H9 (cell line): Measurements from ENCODE around the gene CDC42EP3. TPM values are rescaled to one million over a fixed set of nuclear protein-coding genes. Genes with fewer than 3 reads are reported as not detected.

Experiments
- DNase-seq: peaks from one replicate; pipeline ENCODE4 v3.0.0-alpha.2; 2017
- H2AFZ ChIP-seq: one replicate; pipeline ENCODE4 v1.6.1; 2013; ENCODE audit warnings: mild to moderate bottlenecking, low read length, control low read depth, moderate library complexity
- H2AK5ac ChIP-seq: 2 replicates; pipeline ENCODE4 v1.6.1; 2013; ENCODE audit warnings: low read length, control low read depth, mixed read lengths; ENCODE audit not compliant: insufficient read length
- H2BK120ac ChIP-seq: one replicate; pipeline ENCODE4 v1.6.1; 2013; ENCODE audit warnings: low read depth, mild to moderate bottlenecking, low read length, control low read depth, inconsistent platforms; ENCODE audit not compliant: poor library complexity, severe bottlenecking
- H2BK12ac ChIP-seq: 2 replicates; pipeline ENCODE4 v1.6.1; 2013; ENCODE audit warnings: low read length, control low read depth, mixed read lengths, low read depth; ENCODE audit not compliant: insufficient read length
- H2BK15ac ChIP-seq: 2 replicates; pipeline ENCODE4 v1.6.1; 2013; ENCODE audit warnings: low read depth, low read length, control low read depth
- H2BK20ac ChIP-seq: one replicate; pipeline ENCODE4 v1.6.1; 2013; ENCODE audit warnings: low read depth, mild to moderate bottlenecking, low read length, control low read depth, inconsistent platforms; ENCODE audit not compliant: poor library complexity, severe bottlenecking
- H2BK5ac ChIP-seq: 2 replicates; pipeline ENCODE4 v1.6.1; 2013; ENCODE audit warnings: low read length, control low read depth, mixed read lengths; ENCODE audit not compliant: insufficient read length
- H3K14ac ChIP-seq: 2 replicates; pipeline ENCODE4 v1.6.1; 2013; ENCODE audit warnings: low read length, control low read depth; ENCODE audit not compliant: insufficient read depth
- H3K18ac ChIP-seq: 2 replicates; pipeline ENCODE4 v1.6.1; 2013; ENCODE audit warnings: low read depth, mild to moderate bottlenecking, mixed read lengths, low read length, control low read depth; ENCODE audit not compliant: insufficient read length
- H3K23ac ChIP-seq: 2 replicates; pipeline ENCODE4 v1.6.1; 2013; ENCODE audit warnings: low read length, control low read depth, mixed read lengths, low read depth; ENCODE audit not compliant: insufficient read length
- H3K23me2 ChIP-seq: 2 replicates; pipeline ENCODE4 v1.6.1; 2013; ENCODE audit warnings: low read depth, mild to moderate bottlenecking, mixed read lengths, low read length, control low read depth; ENCODE audit not compliant: insufficient read length, poor library complexity, severe bottlenecking
- H3K27ac ChIP-seq: 2 replicates; pipeline ENCODE4 v1.5.1; 2013; ENCODE audit warnings: low read length, control low read depth, mixed read lengths, low read depth; ENCODE audit not compliant: insufficient read length
- H3K27me3 ChIP-seq: 2 replicates; pipeline ENCODE4 v1.6.1; 2013; ENCODE audit warnings: low read length, control low read depth, inconsistent platforms; ENCODE audit not compliant: insufficient read depth
- H3K4ac ChIP-seq: 2 replicates; pipeline ENCODE4 v1.6.1; 2013; ENCODE audit warnings: low read depth, mild to moderate bottlenecking, control low read depth, inconsistent platforms, low read length, moderate library complexity
- H3K4me1 ChIP-seq: 2 replicates; pipeline ENCODE4 v1.6.1; 2013; ENCODE audit warnings: low read length, control low read depth, inconsistent platforms; ENCODE audit not compliant: insufficient read depth
- H3K4me2 ChIP-seq: 2 replicates; pipeline ENCODE4 v1.6.1; 2013; ENCODE audit warnings: low read length, control low read depth, mixed read lengths; ENCODE audit not compliant: insufficient read length, insufficient read depth
- H3K56ac ChIP-seq: 2 replicates; pipeline ENCODE4 v1.6.1; 2013; ENCODE audit warnings: low read depth, mild to moderate bottlenecking, mixed read lengths, low read length, control low read depth; ENCODE audit not compliant: insufficient read length
- H3K79me1 ChIP-seq: 2 replicates; pipeline ENCODE4 v1.6.1; 2013; ENCODE audit warnings: low read depth, mild to moderate bottlenecking, moderate library complexity, low read length, control low read depth, inconsistent platforms; ENCODE audit not compliant: insufficient read depth, poor library complexity, severe bottlenecking
- H3K79me2 ChIP-seq: 2 replicates; pipeline ENCODE4 v1.6.1; 2013; ENCODE audit warnings: low read length, control low read depth, inconsistent platforms; ENCODE audit not compliant: insufficient read depth
- H3K9ac ChIP-seq: 2 replicates; pipeline ENCODE4 v1.6.1; 2013; ENCODE audit warnings: low read length, control low read depth, mixed read lengths; ENCODE audit not compliant: insufficient read length; ENCODE audit errors: extremely low read depth
- H3K9me3 ChIP-seq: one replicate; pipeline ENCODE4 v1.6.1; 2013; ENCODE audit warnings: low read depth, low read length, inconsistent platforms; ENCODE audit not compliant: control insufficient read depth
- H3T11ph ChIP-seq: one replicate; pipeline ENCODE4 v1.6.1; 2013; ENCODE audit warnings: mild to moderate bottlenecking, low read length, control low read depth, inconsistent platforms
- H4K20me1 ChIP-seq: one replicate; pipeline ENCODE4 v1.6.1; 2013; ENCODE audit not compliant: control insufficient read depth, insufficient read length, insufficient read depth
- H4K5ac ChIP-seq: 2 replicates; pipeline ENCODE4 v1.6.1; 2013; ENCODE audit warnings: low read depth, mild to moderate bottlenecking, mixed read lengths, low read length, control low read depth; ENCODE audit not compliant: insufficient read length
- H4K8ac ChIP-seq: replicated peaks from 2 replicates; pipeline ENCODE4 v1.6.1; 2013; ENCODE audit warnings: low read length, control low read depth, mixed read lengths, low read depth; ENCODE audit not compliant: insufficient read length
- H4K91ac ChIP-seq: 2 replicates; pipeline ENCODE4 v1.6.1; 2013; ENCODE audit warnings: low read depth, mild to moderate bottlenecking, moderate library complexity, mixed read lengths, low read length, control low read depth; ENCODE audit not compliant: insufficient read length
- H3K27ac Mint-ChIP-seq, 3 experiments: 2 replicates in 2 of 3; 3 replicates in 1 of 3; pipeline ENCODE4 v1.8.0; 2020 to 2021; ENCODE audit warnings: mixed read lengths in 3 of 3, mild to moderate bottlenecking in 1 of 3, moderate library complexity in 1 of 3
- H3K27me3 Mint-ChIP-seq: 2 replicates; pipeline ENCODE4 v1.8.0; 2021; ENCODE audit warnings: low read depth, mild to moderate bottlenecking, moderate library complexity, mixed read lengths
- H3K36me3 Mint-ChIP-seq, 3 experiments: 2 replicates in 2 of 3; 3 replicates in 1 of 3; pipeline ENCODE4 v1.8.0; 2020 to 2021; ENCODE audit warnings: low read depth in 3 of 3, mixed read lengths in 3 of 3; ENCODE audit not compliant: insufficient read depth in 1 of 3
- H3K4me1 Mint-ChIP-seq, 2 experiments: 2 replicates each; pipeline ENCODE4 v1.8.0; 2020; ENCODE audit warnings: mixed read lengths in 2 of 2
- H3K4me3 Mint-ChIP-seq, 2 experiments: 2 replicates in 1 of 2; 3 replicates in 1 of 2; pipeline ENCODE4 v1.8.0; 2020 to 2021; ENCODE audit warnings: mild to moderate bottlenecking in 2 of 2, mixed read lengths in 2 of 2, moderate library complexity in 1 of 2
- H3K9me3 Mint-ChIP-seq, 2 experiments: 2 replicates in 1 of 2; 3 replicates in 1 of 2; pipeline ENCODE4 v1.8.0; 2020; ENCODE audit warnings: mild to moderate bottlenecking in 2 of 2, mixed read lengths in 2 of 2, moderate library complexity in 1 of 2
- WGBS: extraction: QIAGEN DNeasy Blood & Tissue Kit; methylation state at CpG from one replicate; pipeline ENCODE4 v1.1.7; 2013; ENCODE audit warnings: missing lambda C conversion rate, low lambda C conversion rate, mixed read lengths; ENCODE audit not compliant: insufficient read length; ENCODE audit errors: extremely low coverage; 5-methylcytosine and 5-hydroxymethylcytosine counted together
- total RNA-seq: library from RNA; stranded (reverse); gene quantifications from 2 replicates; pipeline ENCODE4 v1.2.1, GENCODE V29; 2021
- TF ChIP-seq, protein P1 (sequence below): fragments of 200-600 bp; sonication (generic); conservative IDR thresholded peaks from 3 replicates; pipeline ENCODE4 v1.8.0; 2021; ENCODE audit warnings: antibody characterized with exemption, mild to moderate bottlenecking

CDC42EP3 gene
- total RNA-seq, 1 experiment from 2014 or later = 61.5 TPM

DNA sequence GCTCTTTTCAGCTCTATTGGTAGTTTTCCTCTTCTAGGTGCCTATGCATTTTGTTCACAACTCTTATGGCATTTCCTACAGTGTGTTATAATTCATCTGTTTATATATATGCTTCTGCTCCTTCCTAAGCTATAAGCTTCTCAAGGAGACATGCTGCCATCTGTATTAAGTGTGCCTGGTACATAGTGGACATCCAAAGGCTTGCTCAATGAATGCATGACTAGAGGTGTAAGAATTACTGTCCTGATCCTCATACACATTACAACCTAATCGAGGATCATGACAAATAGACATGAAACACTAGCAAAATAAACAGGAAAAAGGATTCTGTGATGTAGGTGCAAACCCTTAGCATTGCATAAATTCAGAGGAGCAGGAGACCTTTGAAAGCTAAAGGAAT, 50.2 kb downstream of the CDC42EP3 start:
- Histone ChIP-seq H2BK15ac (no peak overlapping the region), H3K4ac (no peak overlapping the region), H3K4me2 (no peak overlapping the region), H2AK5ac (no peak overlapping the region), H4K91ac (no peak overlapping the region), H3K9me3 (no peaks in the 10 kb centered on the region), H2BK120ac (no peak overlapping the region), H3K4me1 (no peaks in the 10 kb centered on the region), H4K20me1 (no peaks in the 10 kb centered on the region), H2AFZ (no peak overlapping the region), H3K56ac (no peak overlapping the region), H2BK5ac (no peak overlapping the region), H3K79me2 (no peaks in the 10 kb centered on the region), H3K27ac (no peak overlapping the region), H3K23me2 (no peaks in the 10 kb centered on the region), H4K5ac (no peak overlapping the region), H2BK20ac (no peak overlapping the region), H4K8ac (no peak overlapping the region), H3K9ac (no peak overlapping the region), H3T11ph (no peak overlapping the region), H3K18ac (no peak overlapping the region), H3K27me3 (no peaks in the 10 kb centered on the region), H3K79me1 (no peaks in the 10 kb centered on the region), H3K23ac (no peak overlapping the region), H3K14ac (no peak overlapping the region), H2BK12ac (no peak overlapping the region)
- Mint-ChIP-seq H3K36me3 (no peaks in the 10 kb centered on the region; a peak in 2 of 7 replicates), H3K4me1 (no peaks in the 10 kb centered on the region), H3K27ac (no peak overlapping the region), H3K27me3 (peaks cover 2% of the 10 kb centered on the region; the same call in 1 of the 2 replicates), H3K4me3 (no peak overlapping the region), H3K9me3 (no peaks in the 10 kb centered on the region; a peak in 2 of 5 replicates)
- no CpG with 5 or more reads among the region's 1 CpG for WGBS
- no peak for DNase-seq
- TF ChIP-seq, protein P1, sequence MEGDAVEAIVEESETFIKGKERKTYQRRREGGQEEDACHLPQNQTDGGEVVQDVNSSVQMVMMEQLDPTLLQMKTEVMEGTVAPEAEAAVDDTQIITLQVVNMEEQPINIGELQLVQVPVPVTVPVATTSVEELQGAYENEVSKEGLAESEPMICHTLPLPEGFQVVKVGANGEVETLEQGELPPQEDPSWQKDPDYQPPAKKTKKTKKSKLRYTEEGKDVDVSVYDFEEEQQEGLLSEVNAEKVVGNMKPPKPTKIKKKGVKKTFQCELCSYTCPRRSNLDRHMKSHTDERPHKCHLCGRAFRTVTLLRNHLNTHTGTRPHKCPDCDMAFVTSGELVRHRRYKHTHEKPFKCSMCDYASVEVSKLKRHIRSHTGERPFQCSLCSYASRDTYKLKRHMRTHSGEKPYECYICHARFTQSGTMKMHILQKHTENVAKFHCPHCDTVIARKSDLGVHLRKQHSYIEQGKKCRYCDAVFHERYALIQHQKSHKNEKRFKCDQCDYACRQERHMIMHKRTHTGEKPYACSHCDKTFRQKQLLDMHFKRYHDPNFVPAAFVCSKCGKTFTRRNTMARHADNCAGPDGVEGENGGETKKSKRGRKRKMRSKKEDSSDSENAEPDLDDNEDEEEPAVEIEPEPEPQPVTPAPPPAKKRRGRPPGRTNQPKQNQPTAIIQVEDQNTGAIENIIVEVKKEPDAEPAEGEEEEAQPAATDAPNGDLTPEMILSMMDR = no peak
